Upper lobe of left lung (tissue), 4 donors: ENCODE measurements around the gene FARP1.

Source experiments
- CTCF ChIP-seq, 6 experiments: fragments of 450-650 bp in 4 of 6; fragments of 200-600 bp in 2 of 6; sonication (generic) in 2 of 6; IDR thresholded peaks; one replicate each; pipeline ENCODE4 v1.5.1; 2016 to 2019; ENCODE audit warnings: antibody characterized with exemption in 6 of 6
- POLR2A ChIP-seq, 4 donors: fragments of 450-650 bp; IDR thresholded peaks; one replicate each; pipeline ENCODE4 v1.5.1; 2016 to 2017; ENCODE audit warnings: antibody characterized with exemption in 4 of 4, mild to moderate bottlenecking in 2 of 4
- POLR2AphosphoS5 ChIP-seq, 2 donors: sonication (generic); formaldehyde crosslinking; IDR thresholded peaks; one replicate each; pipeline ENCODE4 v1.5.1; 2017; ENCODE audit warnings: antibody characterized with exemption in 2 of 2

- TF ChIP-seq POLR2A (IDR thresholded peaks at IDR 0.05): no peak
- TF ChIP-seq CTCF (IDR thresholded peaks at IDR 0.05): no peak
- TF ChIP-seq POLR2AphosphoS5 (IDR thresholded peaks at IDR 0.05): no peak
Measured at GRCh38 chr13:98328511-98328910, 185.6 kb downstream of the FARP1 start.
